NCI-H1092 treated with DMSO at 0.1 percent for 48 hours (cell line): Measurements from ENCODE around the gene NUPR1.
"Not testable (repeated sequence)": the region's sequence is repeated elsewhere in the genome, so short reads cannot be mapped to it uniquely, and the experiment has no call there.

Experiments used
- DNase-seq: peaks from one replicate; lab custom pipeline; 2025; lab: John Stamatoyannopoulos, UW

Gene NUPR1

GRCh38 chr16:28554634-28555423 lies 16.1 kb upstream of the NUPR1 start:
- DNase-seq: no peak

GRCh38 chr16:28553776-28554633 lies 15.2 kb upstream of the NUPR1 start, which contains the start of gene SGF29:
Gene SGF29 (plus strand): TSS chr16:28553920. CDS start chr16:28581070, 27,150 bp downstream.
- DNase-seq: peak; percentile 95

GRCh38 chr16:28549301-28549899 lies 10.6 kb upstream of the NUPR1 start:
- DNase-seq: peak; percentile 18

GRCh38 chr16:28548306-28548802 lies 9.6 kb upstream of the NUPR1 start:
- DNase-seq: no peak

- DNase-seq: no peak
Measured at GRCh38 chr16:28546626-28547025, 7.9 kb upstream of the NUPR1 start.

GRCh38 chr16:28545964-28546363 lies 7.2 kb upstream of the NUPR1 start:
- not testable (repeated sequence) for DNase-seq

- DNase-seq: no peak
Measured at GRCh38 chr16:28544998-28545397, 6.2 kb upstream of the NUPR1 start.

- peak; percentile 10 for DNase-seq
Measured at GRCh38 chr16:28543072-28543471, 4.3 kb upstream of the NUPR1 start.

GRCh38 chr16:28542646-28543045 lies 3.9 kb upstream of the NUPR1 start:
- DNase-seq: no peak

- no peak for DNase-seq
Measured at GRCh38 chr16:28540346-28540745, 1.6 kb upstream of the NUPR1 start.

- DNase-seq: no peak
Measured at GRCh38 chr16:28537964-28538732, 626 bp downstream of the NUPR1 start.

- DNase-seq: no peak
Measured at GRCh38 chr16:28537076-28537475, 1.7 kb downstream of the NUPR1 start.

- DNase-seq: no peak
Measured at GRCh38 chr16:28534542-28535373, 4.0 kb downstream of the NUPR1 start.

GRCh38 chr16:28532940-28533647 lies 5.7 kb downstream of the NUPR1 start:
- no peak for DNase-seq

- no peak for DNase-seq
Measured at GRCh38 chr16:28531777-28532744, 6.7 kb downstream of the NUPR1 start.

GRCh38 chr16:28529124-28529523 lies 9.7 kb downstream of the NUPR1 start:
- DNase-seq: no peak

GRCh38 chr16:28528463-28528867 lies 10.3 kb downstream of the NUPR1 start:
- DNase-seq: no peak

- no peak for DNase-seq
Measured at GRCh38 chr16:28527985-28528384, 10.8 kb downstream of the NUPR1 start.
